ENCODE measurements around the gene COPE.

COPE gene

DNA sequence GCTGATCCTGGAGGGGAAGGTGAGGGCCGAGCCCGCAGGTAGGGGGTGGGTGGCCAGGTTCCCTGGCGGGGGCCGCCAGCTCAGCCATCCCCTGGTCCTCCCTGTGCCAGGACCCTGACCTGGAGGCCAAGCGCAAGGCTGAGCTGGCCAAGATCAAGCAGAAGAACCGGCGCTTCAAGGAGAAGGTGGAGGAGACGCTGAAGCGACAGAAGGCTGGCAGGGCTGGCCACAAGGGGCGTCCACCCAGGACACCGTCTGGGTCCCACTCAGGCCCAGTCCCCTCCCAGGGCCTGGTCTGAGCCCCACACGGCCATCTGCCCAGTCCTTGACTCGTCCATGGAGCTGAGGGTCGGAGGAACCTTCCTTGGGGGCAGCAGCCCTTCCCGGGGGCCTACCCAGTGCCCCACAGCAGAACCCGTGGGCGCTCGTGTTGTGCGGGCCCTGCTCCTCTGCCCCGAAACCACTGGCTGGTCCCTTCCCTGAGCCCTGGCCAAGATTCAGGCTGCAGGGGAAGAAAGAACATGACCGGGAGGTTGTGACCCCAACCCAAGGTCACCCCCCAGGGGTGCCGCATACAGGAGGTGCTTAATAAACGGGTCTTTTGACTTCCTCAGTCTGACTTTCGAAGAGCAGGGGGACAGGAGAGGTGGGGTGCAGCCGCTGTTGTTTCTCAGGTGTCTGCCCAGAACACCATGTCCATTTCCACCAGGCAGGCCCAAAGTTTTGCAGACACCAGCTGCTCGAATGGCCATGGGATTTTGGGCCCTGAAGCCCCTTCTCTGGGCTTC, 9.0 kb upstream of the COPE start:
- H3K9me3 ChIP-seq (ENCODE audit: control insufficient read depth, low read length): no peaks in the 10 kb centered on the region
- H3K4me3 ChIP-seq (ENCODE audit: low read depth, low read length): no peak overlapping the region
- TF ChIP-seq, protein P1, sequence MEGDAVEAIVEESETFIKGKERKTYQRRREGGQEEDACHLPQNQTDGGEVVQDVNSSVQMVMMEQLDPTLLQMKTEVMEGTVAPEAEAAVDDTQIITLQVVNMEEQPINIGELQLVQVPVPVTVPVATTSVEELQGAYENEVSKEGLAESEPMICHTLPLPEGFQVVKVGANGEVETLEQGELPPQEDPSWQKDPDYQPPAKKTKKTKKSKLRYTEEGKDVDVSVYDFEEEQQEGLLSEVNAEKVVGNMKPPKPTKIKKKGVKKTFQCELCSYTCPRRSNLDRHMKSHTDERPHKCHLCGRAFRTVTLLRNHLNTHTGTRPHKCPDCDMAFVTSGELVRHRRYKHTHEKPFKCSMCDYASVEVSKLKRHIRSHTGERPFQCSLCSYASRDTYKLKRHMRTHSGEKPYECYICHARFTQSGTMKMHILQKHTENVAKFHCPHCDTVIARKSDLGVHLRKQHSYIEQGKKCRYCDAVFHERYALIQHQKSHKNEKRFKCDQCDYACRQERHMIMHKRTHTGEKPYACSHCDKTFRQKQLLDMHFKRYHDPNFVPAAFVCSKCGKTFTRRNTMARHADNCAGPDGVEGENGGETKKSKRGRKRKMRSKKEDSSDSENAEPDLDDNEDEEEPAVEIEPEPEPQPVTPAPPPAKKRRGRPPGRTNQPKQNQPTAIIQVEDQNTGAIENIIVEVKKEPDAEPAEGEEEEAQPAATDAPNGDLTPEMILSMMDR (IDR thresholded peaks at IDR 0.05): no peak
- H3K27ac ChIP-seq: no peak overlapping the region
- H3K27me3 ChIP-seq (ENCODE audit: control insufficient read depth, insufficient read depth, low read length): no peaks in the 10 kb centered on the region
- no peak overlapping the region for H3K9ac ChIP-seq
- no peak overlapping the region for H3K4me2 ChIP-seq (ENCODE audit: low read length)
- no peaks in the 10 kb centered on the region for H3K36me3 ChIP-seq (ENCODE audit: control insufficient read depth, insufficient read depth, low read length)
- H3K79me2 ChIP-seq: no peaks in the 10 kb centered on the region
- no peak overlapping the region for H2AFZ ChIP-seq
- H3K4me1 ChIP-seq: no peaks in the 10 kb centered on the region

DNA sequence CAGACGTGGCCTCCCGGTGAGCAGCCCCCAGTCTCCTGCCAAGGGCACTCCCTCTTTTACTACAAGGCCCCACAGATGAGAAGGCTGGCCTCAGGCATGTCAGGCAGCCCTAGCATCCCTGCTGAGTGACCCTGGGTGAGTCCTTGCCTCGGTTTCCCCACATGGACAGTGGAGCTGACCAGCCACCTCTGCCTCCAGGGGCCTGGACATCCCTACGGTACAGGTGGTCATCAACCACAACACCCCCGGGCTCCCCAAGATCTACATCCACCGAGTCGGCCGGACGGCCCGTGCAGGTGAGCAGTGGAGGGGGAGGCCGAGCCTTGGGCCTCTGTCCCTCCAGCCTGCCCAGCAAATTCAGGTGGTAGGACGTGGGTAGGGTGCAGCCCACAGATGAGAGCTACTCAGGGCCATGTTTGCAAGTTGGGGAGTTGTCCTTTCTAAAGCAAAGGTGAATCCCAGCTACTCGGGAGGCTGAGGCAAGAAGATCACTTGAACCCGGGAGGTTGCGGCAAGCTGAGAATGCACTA, 5.6 kb upstream of the COPE start:
- no peak overlapping the region for H2AFZ ChIP-seq
- no peak overlapping the region for H3K4me2 ChIP-seq (ENCODE audit: low read length)
- H3K27me3 ChIP-seq (ENCODE audit: control insufficient read depth, insufficient read depth, low read length): no peaks in the 10 kb centered on the region
- TF ChIP-seq, protein P1 (IDR thresholded peaks at IDR 0.05): no peak
- no peaks in the 10 kb centered on the region for H3K9me3 ChIP-seq (ENCODE audit: control insufficient read depth, low read length)
- no peak overlapping the region for H3K4me3 ChIP-seq (ENCODE audit: low read depth, low read length)
- no peaks in the 10 kb centered on the region for H3K36me3 ChIP-seq (ENCODE audit: control insufficient read depth, insufficient read depth, low read length)
- H3K27ac ChIP-seq: no peak overlapping the region
- peaks cover 6% of the 10 kb centered on the region for H3K4me1 ChIP-seq
- H3K79me2 ChIP-seq: peaks cover 8% of the 10 kb centered on the region
- H3K9ac ChIP-seq: no peak overlapping the region

DNA sequence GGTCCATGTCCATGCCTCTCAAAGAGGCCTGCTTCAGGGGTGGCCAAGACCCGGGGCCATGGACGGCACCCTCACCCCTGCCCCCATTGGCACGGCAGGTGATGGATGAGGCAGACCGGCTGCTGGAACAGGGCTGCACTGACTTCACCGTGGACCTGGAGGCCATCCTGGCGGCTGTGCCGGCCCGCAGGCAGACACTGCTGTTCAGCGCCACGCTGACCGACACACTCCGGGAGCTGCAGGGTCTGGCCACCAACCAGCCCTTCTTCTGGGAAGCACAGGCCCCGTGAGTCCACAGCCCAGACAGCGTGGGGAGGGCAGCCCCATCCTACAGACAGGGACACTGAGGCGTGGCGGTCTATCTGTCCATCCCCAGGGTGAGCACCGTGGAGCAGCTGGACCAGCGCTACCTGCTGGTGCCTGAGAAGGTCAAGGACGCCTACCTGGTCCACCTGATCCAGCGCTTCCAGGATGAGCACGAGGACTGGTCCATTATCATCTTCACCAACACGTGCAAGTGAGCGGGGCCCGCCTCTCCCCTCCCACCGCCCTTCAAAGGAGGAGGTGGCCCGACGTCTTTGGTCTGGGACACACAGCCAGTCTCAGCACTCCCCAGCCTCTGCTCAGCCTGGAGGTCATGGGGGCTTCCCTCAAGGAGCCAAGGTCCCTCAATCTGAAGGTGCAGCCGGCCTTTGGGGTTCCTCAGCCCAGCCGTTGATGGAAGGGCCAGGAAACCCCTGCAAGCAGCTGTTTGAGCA, 3.2 kb upstream of the COPE start:
- H3K36me3 ChIP-seq (ENCODE audit: control insufficient read depth, insufficient read depth, low read length): no peaks in the 10 kb centered on the region
- TF ChIP-seq, protein P1 (IDR thresholded peaks at IDR 0.05): no peak
- no peak overlapping the region for H2AFZ ChIP-seq
- H3K4me3 ChIP-seq (ENCODE audit: low read depth, low read length): no peak overlapping the region
- no peaks in the 10 kb centered on the region for H3K9me3 ChIP-seq (ENCODE audit: control insufficient read depth, low read length)
- H3K4me2 ChIP-seq (ENCODE audit: low read length): no peak overlapping the region
- H3K9ac ChIP-seq: no peak overlapping the region
- H3K79me2 ChIP-seq: peaks cover 10% of the 10 kb centered on the region
- H3K27ac ChIP-seq: no peak overlapping the region
- H3K4me1 ChIP-seq: peaks cover 10% of the 10 kb centered on the region
- H3K27me3 ChIP-seq (ENCODE audit: control insufficient read depth, insufficient read depth, low read length): no peaks in the 10 kb centered on the region

DNA sequence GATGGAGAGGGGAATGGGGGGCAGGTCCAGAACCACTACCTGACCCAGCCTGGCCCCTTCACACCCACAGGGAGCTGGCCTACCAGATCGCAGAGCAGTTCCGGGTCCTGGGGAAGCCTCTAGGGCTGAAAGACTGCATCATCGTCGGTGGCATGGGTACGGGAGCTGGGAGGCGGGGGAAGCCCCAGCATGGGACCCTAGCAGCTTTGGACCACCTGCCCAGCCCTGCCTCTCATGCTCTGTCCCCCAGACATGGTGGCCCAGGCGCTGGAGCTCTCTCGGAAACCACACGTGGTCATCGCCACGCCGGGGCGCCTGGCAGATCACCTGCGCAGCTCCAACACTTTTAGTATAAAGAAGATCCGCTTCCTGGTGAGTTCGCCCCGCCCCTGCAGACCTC, 2.4 kb upstream of the COPE start:
- Histone ChIP-seq H2AFZ (no peak overlapping the region), H3K27me3 (ENCODE audit: control insufficient read depth, insufficient read depth, low read length) (no peaks in the 10 kb centered on the region), H3K36me3 (ENCODE audit: control insufficient read depth, insufficient read depth, low read length) (no peaks in the 10 kb centered on the region), H3K4me1 (peaks cover 10% of the 10 kb centered on the region), H3K9ac (no peak overlapping the region), H3K4me2 (ENCODE audit: low read length) (no peak overlapping the region), H3K9me3 (ENCODE audit: control insufficient read depth, low read length) (no peaks in the 10 kb centered on the region), H3K27ac (no peak overlapping the region), H3K79me2 (peaks cover 10% of the 10 kb centered on the region), H3K4me3 (ENCODE audit: low read depth, low read length) (no peak overlapping the region)
- TF ChIP-seq, protein P1 (IDR thresholded peaks at IDR 0.05): no peak
